HG03066 (cell line): ENCODE measurements around the gene GABRD.

Experiments
- ATAC-seq: cut with Tn5 transposase; IDR thresholded peaks from one replicate; pipeline ENCODE4 v1.9.1; 2021; ENCODE audit warnings: low read depth; ENCODE audit not compliant: unreplicated experiment

Gene GABRD

DNA sequence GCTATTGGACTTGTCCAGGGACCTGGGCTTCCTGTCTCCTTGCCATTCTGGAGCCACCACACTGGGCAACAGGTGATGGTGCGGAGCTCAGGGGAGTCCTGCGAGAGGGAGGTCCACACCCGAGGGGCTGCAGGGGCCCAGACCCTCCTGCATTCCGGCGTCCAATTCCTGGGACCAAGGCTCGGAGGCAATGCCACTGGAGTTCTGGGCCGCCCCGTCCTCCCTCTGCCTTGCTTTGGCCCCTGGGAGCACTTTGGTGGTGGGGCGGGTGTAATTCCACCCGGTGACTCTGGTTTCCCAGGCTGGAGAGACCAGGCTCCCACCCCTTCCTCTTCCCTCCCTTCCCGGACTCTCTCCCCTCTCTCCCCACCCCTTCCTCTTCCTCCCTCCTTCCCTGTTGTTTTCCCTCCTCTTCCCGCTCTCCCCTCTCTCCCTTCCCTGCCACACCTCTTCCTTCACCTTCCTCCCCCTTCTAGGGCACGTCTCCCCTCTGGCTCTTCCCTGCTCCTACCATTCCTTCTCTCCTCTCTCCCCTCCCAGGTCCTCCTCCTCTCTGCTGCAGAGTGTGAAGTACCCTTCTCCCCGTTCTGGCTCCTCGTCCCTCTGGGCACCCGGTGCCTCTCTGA, 33.0 kb downstream of the GABRD start:
- no peak for ATAC-seq

DNA sequence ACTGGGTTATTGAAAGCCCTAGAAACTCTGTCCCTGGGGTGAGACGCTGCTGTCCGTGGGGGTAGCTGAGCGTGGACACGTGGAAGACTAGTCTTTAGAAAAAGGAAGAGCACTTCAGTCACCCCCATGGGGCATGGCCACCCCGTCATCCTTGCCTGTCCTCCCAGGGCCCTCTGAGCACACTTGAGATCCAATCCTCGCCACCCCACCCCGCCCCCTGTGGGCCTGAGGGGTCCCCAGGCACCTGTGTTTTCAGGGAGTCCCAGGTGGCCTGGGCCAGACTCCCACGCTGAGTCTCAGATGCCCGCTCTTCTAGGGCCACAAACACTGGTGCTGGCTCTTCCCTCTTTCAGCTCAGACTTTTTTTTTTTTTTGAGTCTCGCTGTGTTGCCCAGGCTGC, 33.6 kb downstream of the GABRD start:
- no peak for ATAC-seq

DNA sequence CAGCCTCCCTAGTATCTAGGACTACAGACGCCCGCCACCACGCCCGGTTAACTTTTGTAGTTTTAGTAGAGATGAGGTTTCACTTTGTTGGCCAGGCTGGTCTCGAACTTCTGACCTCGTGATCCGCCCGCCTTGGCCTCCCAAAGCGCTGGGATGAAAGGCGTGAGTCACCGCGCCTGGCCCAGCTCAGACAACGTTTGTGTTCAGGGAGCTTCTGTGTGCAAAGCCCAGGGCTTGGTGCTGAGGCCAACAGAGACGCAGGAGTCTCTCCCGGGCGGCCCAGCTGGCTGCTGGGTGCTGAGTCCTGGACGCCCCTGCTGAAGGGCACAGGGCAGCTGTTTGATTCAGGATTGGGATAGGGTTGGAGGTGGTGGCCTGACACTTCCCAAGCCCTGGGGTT, 34.1 kb downstream of the GABRD start:
- no peak for ATAC-seq

DNA sequence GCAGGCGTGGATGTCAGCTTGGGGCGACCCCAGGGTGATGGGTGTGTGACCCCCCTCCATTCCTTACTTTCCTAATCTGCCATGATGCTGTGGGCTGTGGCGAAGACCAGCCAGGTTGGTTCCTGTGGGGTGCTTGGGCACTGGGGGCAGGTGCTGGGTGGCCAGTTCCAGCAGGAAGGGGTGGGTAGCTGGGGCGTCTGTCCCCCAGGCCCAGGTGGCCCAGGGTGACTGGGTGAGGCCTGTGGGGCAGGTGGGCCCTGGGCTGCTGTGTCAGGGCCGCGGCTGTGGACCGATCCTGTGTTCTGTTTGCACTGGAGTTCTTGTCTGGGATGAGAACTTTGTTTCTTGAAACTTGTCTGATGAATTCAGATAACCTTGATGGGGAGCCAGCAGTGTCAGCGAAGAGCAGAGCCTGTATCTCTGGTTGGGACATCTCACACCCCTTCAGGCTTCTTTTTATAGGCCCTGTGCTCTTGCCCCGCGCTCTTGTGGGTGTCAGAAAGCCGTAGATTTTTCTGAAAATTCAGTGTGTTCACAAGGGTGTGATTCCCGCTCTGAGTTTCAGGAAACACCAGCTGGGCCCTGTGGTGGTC, 34.7 kb downstream of the GABRD start:
- no peak for ATAC-seq

DNA sequence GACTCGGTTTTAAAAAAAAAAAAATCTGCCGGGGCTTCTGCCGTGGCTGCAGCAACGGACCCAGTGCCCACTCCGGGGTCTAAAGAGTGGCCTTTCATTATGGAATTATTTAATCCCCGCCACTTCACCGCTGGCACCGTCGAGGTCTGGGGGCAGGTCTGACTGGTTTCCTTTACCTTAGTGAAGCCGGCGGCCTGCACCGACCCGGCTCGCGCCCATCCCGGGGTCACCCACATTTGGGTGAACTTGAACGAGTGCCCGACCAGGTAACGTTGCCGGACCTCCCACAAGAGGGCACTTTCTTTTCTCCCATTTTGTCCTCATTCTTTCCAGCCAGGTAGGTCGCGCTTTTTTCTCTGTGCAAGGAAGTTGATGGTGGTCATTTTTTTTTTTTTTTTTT, 35.4 kb downstream of the GABRD start:
- no peak for ATAC-seq

DNA sequence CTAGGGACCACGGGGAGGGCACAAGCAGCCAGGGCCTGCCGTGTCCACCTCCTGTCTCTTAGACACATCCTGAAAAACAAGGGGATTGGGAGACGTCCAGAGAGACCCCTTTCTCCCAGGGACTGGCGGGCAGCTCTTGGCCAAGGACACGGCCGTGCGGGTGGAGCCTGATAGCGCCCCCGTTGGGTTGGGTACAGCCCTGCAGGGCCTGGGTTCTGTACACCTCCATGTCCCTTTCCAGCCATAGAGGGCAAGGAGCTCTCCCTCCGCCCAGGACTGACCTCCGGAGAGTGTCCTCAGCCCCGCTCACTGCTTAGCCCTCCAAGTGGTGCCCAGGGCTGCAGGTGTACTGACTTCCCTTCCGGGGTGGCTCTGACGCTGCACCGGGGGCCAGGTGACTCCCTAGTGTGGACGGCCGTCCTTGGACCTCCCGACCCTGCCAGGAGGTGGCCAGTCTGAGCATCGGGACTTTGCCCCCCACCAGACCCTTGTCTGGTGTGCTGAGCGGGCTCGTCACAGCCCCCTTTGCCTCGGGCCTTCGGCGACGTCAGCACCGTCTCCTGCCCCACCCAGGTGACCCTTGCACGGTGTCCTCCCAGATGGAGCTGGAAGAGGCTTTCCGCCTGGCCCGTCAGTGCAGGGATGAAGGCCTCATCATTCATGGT, 36.9 kb downstream of the GABRD start:
- ATAC-seq: no peak

DNA sequence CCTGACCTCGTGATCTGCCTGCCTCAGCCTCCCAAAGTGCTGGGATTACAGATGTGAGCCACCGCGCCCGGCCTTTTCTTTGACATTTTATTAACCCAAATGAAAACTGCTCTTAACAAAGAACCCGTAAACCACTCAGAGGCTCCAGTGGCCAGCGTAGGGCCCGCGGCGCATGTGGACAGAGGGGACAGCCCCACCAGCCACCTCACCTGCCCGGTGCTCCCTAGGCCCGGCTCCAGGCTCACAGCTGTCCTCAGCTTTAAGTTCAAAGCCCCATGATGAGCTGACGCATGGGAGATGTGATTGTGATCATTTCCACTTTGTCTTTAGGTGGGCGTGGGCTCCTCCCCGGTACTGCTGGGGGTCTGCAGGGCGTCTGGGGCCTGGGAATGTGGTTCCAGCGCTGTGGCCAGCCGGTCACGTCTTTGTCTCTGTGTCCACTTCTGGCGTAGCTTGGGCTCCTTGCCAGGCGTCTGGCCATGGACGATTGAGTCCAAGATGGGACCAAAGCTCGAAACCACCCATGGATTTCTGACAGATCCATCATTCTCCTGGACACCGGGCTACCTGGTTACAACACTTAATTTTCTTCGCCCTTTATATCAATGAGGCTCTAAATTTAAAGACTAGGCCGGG, 37.9 kb downstream of the GABRD start:
- ATAC-seq: no peak

DNA sequence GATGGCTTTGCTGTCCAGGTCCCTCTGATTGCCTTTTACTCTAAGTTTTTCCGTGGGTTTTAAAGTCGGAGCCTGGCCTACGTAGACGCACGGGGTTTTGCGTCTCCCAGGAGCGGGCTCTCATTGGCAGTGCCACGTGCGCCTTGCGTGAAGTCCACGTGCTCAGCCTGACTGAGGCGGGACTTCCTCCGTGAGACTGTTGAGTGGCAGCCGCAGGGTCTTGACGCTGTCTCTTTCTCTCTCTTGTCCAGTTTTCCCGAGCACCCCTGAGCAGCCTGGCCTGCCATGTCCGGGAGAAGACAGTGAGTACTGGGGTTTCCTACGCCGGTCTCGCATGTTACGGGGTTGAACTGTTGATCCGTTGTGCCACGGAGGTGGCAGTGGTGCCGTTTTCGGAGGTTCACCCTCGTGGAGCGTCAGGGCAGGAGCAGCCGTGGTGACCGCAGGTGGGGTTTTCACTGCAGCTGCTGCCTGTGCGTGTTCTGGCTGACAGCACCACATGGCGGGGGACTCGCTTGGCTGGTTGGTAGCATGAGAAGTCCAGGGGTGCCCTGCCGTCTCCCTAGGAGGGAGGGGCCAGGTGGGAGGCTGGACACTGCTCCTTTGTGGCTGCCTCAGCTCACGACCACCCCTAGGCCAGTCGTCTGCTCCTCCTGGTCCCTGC, 40.3 kb downstream of the GABRD start:
- no peak for ATAC-seq

DNA sequence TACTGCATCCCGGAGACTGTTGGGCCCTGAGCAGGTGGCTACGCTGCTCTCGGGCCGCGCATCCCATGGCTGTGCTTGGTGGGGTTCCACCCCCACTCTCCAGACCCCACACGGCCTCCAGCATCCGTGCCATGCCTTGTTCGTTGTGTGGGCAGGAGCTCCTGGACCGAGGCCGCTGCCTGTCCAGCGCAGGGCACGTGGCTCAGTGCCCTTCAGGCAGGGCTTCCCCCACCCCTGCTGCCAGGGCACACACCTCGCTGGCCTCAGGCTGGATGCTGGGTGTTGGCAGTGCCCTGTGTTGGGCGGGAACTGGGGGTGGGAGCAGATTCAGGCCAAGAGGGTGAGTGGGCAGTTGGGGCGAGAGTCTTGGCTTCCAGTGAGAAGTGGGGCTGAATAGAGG, 40.9 kb downstream of the GABRD start:
- no peak for ATAC-seq

DNA sequence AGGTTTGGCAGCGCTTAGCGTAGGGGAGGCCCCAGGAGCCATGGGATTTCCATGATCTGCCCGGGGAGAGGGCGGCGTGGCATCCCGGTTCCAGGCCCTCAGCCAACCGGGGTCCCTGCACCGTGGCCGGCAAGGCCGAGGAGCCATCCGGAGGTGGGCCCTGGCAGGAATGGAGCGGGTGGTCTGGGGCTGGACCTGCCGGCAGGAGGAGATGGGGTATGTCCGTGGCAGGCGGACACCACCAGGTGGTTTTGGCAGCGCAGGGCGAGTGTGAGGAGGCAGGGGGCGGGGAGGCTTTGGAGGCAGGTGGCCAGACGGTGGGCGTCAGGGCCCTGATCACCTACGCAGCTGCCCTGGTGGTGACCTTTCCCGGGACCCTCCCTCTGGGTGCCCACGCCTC, 41.4 kb downstream of the GABRD start:
- ATAC-seq: no peak

DNA sequence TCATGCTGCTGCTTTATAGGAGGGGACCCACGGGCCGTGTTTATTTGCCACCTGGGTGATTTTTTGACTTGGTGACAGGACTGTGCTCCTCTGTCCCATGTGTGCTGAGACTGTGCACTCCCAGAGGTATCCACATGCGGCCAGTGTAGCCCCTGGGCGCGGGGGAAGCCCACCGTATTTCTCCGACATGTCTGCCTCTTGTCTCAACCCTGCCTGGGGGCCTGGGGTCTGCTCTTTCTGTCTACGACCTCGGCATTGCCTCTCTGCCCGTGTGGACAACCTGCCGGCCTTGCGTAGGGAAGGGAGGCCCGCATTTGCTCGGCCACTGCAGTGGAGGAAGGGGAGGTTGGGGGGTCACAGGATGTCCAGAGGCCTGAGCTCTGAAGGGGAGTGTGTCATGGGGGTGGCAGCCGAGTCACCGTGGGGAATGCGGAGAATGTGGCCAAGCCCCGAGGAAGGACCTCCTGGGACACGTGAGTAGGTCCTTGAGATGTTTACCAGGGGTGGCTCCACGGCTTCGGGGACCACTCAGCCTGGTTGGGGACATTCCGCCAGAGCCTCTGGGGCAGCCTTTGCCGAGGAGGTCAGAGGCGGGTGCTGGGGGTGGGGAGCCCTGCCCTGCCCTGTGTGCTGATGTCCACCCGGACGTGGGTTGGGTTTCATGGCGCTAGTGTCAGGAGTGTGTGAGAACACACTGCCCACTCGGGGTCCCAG, 42.1 kb downstream of the GABRD start:
- ATAC-seq: no peak

DNA sequence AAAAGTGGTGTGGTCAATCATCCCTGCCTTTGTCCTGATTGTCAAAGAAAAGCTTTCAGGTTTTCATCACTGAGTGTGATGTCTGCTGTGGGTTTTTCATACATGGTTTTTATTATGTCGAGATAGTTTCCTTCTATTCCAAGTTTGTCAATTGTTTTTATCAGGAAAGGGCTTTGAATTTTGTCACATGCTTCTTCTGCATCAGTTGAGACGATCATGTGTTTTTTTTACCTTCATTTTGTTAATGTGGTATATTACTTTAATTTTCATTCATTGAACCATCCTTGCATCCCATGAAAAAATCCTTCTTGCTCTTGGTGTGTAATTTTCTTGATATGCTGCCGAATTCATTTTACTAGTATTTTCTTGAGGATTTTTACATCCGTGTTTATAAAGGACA, 46.6 kb downstream of the GABRD start:
- no peak for ATAC-seq

DNA sequence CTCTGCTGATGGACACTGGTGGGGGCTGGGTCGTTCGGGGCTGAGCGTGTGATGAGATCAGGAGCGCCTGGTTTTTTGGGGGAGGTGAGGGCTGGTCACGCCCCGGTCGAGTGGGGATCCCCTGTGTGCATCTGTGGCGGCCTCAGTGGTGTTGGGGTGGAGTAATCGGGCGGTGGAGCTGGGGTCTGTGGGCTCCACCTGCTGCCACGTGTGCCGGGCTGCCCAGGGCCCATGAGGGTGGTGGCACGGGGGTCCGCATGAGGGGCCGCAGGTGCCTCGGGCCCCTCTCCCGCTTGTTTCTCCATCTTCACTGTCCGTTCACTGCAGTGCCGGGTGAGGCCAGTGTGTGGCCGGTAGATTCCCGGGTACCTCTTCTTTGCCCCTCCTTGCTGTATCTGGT, 48.2 kb downstream of the GABRD start:
- ATAC-seq: no peak

DNA sequence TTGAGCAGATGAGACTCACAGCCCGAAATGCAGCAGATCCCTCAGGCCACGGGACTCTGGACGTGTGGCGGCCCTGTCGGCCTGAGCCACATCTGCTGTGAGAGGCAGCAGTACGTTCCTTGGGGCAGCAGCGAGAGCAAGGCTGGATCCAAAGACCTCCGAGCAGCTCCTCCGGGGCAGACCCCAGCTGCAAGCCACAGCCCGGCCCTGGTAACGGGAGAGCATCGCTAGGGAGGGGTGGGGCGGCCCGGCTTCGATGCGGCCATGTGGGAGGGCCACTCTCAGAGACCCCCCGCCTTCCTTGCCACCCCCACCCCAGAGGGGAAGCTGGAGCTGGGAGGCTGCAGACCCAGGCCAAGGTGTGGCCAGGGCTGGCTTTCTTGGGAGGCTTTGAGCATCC, 48.8 kb downstream of the GABRD start:
- ATAC-seq: no peak

DNA sequence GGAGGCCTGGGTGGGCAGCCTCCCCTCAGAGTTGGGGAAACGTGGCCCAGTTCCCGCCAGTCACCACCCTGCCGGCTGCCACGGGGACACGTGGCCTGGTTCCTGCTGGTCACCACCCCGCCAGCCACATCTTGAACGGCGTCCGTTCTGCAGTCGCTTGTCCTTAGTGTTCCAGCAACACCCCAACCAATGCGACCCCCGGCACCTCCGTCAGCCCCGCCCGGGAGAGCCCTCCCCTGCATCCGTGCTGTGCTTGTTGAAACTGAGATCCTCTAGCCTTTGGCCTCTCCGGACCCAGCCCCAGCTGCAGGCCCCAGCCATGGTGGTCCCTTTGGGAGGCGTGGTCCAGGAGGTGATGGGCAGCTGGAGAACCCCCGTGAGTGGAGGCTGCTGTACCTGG, 49.8 kb downstream of the GABRD start:
- no peak for ATAC-seq

DNA sequence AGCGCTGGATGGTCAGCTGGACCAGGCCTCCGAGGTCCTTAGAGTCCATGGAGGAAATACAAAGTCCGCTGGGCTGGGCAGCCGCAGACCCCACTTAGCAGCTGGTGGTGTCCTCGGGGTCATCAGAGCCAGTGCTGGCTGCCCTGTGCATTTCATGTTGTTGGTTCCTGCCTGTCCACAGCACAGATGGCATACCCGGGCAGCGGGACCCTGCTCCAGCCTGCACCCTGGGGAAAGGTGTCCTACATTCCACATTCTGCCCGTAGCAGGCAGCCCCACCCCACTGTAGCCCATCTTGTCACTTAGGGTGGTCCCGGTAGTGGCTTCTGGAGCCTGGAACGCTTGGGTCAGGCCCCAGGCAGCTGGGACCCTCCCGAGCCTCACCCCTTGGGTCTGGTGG, 50.9 kb downstream of the GABRD start:
- ATAC-seq: no peak

DNA sequence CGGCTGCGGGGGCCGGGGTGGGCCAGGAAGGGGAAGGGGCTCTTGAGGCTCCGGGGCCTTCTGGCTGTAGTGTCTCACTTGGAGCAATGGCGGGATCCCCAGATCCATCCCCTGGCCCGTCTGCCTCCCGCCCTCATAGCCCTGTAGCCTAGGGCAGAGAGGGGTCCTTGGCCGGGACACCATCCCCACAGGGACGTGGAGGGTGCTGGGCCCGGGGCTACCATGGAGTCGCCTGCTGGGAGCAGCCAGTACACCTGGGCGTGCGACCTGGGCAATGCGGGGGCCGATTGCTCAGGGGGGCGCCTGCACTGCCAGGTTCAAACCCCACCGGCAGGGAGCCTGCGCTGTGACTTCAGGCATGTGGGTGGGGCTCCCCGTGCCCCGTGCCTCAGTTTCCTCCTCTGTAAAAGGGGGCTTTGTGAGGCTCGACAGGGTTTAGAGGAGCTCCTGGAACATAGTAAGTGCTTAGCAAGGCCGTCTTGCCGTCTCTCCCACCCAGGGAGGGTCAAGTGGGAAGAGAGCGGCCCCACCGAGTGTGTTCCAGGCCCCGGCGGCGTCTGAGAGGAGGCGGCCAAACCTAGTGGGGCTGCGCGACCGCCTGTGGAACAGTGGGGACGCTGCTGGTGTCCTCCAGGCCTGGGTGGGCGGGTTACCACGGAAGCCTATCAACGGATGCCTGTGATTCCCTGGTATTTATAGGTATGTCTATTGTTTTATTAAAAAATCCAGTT, 51.8 kb downstream of the GABRD start:
- no peak for ATAC-seq

DNA sequence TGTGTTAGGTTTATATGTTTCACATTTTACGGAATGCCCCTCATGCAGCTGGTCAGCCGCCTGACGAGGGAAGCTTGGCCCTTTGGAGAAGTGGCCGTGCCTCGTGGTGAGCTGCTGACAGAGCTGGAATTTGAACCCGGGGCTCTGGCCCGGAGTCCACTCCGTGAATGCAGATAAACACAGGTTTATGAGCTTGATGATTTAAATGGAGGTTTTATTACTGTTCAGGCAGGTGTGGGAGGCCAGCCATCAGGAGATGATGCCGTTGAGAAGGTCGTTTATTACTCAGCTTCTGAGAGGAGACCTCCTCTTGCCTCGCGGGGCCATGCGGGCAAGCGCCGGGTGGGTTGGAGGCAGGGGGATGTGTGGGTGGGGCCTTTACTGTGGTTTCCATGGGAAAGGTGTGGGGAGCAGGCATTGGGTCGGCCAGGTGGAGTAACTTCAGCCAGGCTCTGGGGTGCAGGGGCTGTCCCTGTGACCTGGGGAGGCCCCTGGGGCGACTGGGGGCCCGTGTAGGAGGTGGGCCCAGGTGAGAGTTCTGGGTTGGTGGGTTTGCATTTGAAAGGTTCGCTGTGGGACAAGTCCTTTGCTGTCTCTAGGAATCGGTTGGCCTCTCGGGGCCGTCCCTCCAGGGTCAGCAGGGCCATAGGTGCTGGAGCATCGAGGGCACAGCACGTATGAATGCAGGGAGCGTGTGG, 53.1 kb downstream of the GABRD start:
- ATAC-seq: no peak

DNA sequence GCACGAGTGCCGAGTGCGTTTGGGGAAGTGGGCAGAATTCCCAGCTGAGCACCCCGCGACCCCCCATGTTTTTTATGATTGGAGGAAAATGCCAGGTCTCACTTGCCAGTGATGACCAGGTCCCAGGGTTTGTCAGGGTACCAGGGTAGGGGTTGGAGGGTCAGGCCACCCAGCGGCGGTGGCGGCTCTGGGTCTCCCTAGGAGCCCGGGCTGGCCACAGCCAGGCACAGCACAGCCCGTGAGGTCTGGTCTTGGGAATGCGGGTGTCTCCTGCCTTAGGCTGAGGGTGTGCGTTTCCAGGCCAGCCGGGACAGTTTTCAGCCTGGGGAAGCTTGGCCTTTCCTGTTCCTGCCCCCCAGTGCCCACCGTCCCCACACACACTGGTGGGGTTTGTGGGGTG, 53.7 kb downstream of the GABRD start:
- no peak for ATAC-seq
